Measurements from ENCODE around the gene ABCA2. TPM values are rescaled to one million over a fixed set of nuclear protein-coding genes. Genes with fewer than 3 reads are reported as not detected.
"Not testable (repeated sequence)": the region's sequence is repeated elsewhere in the genome, so short reads cannot be mapped to it uniquely, and the experiment has no call there.

ABCA2 gene
- total RNA-seq, 1 experiment from 2014 or later = 10.9 TPM

DNA sequence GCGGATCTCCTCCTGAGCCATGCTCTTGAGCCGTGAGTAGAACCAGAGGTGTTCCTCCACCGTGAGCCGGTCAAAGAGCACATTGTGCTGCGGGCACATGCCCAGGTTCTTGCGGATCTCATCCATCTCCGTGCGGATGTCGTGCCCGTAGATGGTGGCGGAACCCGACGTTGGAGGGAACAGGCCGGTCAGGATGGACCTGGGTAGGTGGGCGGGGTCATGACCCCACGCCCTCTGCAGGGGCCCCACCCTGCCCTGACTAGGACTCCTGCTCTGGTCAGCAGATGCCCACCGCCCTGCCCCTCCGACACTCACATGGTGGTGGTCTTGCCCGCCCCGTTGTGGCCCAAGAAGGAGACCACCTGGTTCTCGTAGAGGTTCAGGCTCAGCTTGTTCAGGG, 12.1 kb downstream of the ABCA2 start:
- DNase-seq = no peak
- H3K27me3 ChIP-seq = no peaks in the 10 kb centered on the region
- H3K4me3 ChIP-seq = no peak overlapping the region
- no peaks in the 10 kb centered on the region for H3K36me3 ChIP-seq
- no peaks in the 10 kb centered on the region for H3K9me3 ChIP-seq

DNA sequence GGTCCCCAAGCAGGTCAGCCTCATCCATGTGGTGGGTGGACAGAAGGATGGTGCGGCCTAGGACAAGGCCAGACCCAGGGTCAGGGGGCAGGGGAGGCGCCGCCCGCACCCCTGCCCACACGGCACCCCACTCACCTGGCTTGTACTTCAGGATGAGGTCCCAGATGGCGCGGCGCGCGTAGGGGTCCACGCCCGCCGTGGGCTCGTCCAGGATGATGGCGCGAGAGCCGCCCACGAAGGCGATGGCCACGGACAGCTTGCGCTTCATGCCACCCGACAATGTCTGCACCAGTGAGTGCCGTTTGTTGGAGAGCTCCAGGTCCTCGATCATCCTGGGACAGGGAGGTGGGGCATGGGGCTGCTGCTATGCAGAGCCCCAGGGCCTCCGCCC, 12.5 kb downstream of the ABCA2 start:
- Histone ChIP-seq H3K4me3 (no peak overlapping the region), H3K9me3 (no peaks in the 10 kb centered on the region), H3K27me3 (no peaks in the 10 kb centered on the region), H3K36me3 (no peaks in the 10 kb centered on the region)
- DNase-seq = no peak

DNA sequence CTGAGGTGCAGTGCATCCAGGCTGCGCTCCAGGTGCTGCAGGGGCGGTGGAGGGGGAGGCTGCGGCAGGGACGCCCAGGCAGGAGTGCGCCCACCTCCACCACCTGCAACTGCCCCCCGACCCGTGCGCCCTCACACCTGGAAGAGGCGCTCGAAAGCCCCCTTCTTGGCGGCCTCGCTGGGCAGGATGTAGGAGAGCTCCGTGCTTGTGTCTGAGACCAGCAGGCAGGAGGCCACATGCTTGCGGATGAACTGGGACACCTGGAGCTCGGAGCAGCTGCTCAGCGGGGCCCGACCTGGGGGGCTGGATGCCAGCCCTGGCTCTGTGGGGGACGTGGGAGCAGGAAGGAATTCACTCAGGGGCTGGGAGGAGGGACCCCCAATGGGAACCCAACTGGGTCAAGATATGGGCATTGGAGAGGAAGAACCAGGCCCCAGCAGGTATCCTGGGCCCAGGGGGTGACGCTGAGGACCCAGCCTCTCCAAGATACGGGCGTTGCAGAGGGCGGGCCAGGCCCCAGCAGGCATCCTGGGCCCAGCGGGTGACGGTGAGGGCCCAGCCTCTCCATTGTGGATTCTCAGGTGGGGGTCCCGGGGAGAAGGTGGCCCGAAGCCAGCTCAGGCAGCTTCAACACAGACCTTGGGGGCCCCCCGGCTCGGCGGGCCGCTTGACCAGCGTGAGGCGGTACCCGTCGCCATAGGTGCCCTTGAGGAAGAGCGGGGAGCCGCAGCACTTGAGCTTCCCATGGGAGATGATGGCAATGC, 13.1 kb downstream of the ABCA2 start:
- H3K4me3 ChIP-seq = no peak overlapping the region
- no peaks in the 10 kb centered on the region for H3K9me3 ChIP-seq
- no peaks in the 10 kb centered on the region for H3K36me3 ChIP-seq
- DNase-seq = no peak
- H3K27me3 ChIP-seq = no peaks in the 10 kb centered on the region

DNA sequence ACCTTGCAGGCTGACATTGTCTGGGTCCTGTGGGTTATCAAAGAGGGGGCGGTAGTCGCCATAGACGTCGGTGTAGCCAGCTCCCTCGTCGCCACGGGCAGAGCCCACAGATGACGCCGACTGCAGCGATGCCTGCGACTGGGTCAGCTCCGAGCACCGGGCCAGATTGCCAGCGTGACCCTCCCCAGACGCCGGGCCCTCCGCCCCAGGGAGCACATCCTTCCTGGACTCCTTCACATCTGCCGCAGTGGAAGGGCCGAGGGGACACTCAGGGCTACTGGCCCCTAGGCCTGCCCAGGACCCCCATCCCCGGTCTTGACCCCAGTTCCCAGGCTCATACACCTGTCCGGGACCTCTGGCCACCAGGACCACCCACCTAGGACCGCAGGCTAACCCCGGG, 13.9 kb downstream of the ABCA2 start:
- no peaks in the 10 kb centered on the region for H3K9me3 ChIP-seq
- no peaks in the 10 kb centered on the region for H3K27me3 ChIP-seq
- H3K36me3 ChIP-seq = no peaks in the 10 kb centered on the region
- DNase-seq = no peak
- no peak overlapping the region for H3K4me3 ChIP-seq

DNA sequence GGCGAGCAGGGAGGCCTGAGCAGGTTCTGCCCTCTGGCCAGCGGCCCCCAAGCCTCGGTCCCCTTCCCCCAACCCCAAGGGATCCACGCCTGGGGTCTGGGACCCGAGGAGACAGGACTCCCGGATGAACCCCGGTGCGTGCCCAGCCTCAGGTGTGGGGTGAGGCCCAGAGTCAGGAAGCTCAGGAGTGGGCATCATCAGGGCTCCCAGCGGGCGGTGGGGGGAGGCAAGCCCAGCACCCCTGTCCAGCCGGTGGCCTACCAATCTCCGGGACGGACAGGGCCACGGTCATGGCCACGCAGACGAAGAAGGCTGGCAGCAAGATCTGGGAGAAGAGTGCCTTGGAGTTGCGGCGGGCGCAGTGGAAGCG, 14.5 kb downstream of the ABCA2 start:
- Histone ChIP-seq H3K9me3 (no peaks in the 10 kb centered on the region), H3K27me3 (no peaks in the 10 kb centered on the region), H3K36me3 (no peaks in the 10 kb centered on the region), H3K4me3 (no peak overlapping the region)
- no peak for DNase-seq

DNA sequence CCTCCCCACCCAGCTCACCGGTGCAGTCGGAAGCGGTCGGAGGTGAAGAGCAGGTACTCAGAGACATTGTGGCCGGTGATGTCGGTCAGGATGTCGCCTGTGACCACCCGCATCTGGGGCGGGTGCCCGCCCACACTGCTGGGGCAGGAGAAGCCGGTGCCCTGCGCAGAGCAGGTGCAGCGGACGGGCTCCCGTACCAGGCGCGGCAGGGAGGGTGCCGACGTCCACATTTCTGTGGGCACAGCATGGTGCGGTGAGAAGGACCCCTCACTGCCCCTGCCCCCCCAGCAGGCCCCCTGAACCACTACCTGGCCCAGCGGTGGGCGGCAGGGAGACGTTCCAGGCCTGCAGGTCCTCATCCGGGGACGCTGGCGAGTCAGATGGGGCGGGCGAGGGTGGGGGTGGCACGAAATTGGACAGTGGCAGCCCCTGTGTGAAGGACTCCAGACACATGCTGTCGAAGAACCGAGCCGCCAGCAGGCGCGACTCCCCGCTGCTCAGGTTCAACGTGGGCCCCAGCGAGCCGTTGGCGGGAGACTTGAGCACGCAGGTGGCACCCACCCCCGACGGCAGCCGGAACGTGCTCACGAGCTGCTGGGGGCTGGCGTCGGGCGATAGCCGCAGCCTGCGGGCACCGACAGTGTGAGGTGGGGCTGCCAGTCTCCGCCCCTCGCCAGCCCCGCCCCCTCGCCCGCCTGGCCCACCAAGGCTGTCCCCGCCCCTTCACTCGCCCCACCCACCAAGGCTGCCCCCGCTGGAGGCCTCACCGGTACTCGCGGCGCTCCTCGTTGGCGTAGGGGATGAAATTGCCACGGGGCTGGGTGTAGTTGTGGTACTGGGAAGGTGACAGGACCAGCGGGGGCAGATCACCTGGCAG, 15.1 kb downstream of the ABCA2 start:
- Histone ChIP-seq H3K27me3 (no peaks in the 10 kb centered on the region), H3K9me3 (no peaks in the 10 kb centered on the region), H3K4me3 (no peak overlapping the region), H3K36me3 (no peaks in the 10 kb centered on the region)
- DNase-seq = no peak

DNA sequence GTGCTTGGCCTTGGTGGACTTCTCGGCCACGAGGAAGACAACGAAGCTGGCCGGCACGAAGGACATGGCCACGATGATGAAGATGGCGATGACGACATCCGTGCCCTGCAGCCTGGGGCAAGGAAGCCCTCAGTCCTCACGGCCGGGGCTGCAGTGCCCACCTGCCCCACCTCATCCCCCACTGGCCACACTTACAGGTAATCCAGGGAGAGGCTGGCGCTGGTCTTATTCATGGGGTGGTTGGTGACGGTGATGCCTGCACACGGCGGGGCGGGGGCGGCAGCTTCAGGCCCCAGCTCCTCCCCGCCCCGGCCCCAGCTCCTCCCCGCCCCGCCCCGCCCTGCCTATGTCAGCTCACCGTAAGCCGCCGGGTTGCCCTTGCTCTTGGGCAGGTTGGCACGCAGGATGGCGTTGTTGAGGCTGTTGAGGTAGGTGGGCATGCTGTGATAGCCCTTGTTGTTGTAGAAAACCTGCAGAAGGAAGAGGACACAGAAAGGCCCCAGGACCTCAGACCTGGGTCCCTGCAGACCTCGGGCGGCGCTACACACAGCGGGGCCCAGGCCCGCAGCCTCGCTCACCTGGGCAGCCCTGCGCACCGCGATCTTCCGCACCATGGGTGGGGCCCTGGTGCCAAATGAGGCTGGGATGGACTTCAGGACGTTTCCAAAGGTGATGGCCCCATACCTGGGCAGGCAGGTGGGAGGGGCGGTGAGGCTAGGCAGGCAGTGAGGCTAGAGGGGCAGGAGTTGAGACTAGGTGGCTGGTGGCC, 15.9 kb downstream of the ABCA2 start:
- no peaks in the 10 kb centered on the region for H3K9me3 ChIP-seq
- no peak overlapping the region for H3K4me3 ChIP-seq
- H3K27me3 ChIP-seq = no peaks in the 10 kb centered on the region
- H3K36me3 ChIP-seq = no peaks in the 10 kb centered on the region
- no peak for DNase-seq

DNA sequence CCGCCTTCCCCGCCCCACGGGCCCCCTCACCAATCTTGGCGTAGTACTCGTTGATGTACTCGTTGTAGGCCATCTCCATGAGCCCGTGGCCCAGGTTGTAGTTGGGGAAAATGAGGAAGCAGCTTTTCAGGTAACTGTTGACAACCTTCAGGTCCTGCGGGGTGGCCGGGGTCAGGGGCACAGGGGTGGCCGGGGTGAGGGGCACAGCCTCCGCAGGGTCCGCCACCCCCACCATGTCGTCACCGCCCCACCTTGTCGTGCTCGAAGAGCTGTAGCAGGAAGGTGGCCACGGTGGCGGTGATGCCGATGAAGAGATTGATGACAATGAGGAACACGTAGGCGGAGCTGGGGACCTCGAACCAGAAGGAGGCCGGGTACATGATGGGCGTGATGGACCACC, 16.9 kb downstream of the ABCA2 start:
- H3K36me3 ChIP-seq = no peaks in the 10 kb centered on the region
- no peak for DNase-seq
- no peak overlapping the region for H3K4me3 ChIP-seq
- no peaks in the 10 kb centered on the region for H3K27me3 ChIP-seq
- H3K9me3 ChIP-seq = no peaks in the 10 kb centered on the region

DNA sequence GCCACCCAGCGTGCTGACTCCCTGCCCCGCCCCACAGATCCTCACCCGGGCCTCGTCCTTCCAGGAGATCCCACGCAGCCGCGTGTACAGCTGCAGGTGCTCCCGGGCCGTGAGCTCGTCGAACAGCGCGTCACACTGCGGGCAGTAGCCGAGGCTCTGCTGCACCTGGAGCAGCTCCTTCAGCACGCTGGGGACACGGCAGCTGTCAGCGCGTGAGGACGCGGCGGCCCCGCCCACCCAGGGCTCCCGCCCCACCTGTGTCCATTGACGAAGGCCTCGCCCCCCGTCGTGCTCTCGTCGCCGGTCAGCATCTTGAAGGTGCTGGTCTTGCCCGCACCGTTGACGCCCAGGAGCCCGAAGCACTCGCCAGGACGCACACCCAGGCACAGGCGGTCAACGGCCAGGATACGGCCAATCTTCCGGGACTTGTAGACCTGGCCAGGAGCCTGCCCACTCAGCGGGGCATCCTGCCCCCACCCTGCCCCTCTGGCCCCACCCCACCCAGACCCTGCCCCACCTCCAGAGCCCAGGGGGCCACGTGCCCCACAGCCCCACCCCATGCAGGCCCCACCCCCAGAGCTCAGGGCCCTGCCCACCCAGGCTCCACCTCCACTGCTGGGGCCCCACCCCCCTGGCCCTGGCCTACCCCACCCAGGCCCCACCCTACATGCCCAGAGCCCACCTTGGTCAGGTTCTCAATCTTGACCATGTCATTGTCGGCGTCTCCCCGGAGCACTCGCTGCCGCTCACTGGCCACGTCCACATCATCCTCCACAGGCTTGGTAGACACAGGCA, 17.9 kb downstream of the ABCA2 start:
- no peaks in the 10 kb centered on the region for H3K9me3 ChIP-seq
- H3K27me3 ChIP-seq = no peaks in the 10 kb centered on the region
- H3K36me3 ChIP-seq = no peaks in the 10 kb centered on the region
- no peak for DNase-seq
- no peak overlapping the region for H3K4me3 ChIP-seq

DNA sequence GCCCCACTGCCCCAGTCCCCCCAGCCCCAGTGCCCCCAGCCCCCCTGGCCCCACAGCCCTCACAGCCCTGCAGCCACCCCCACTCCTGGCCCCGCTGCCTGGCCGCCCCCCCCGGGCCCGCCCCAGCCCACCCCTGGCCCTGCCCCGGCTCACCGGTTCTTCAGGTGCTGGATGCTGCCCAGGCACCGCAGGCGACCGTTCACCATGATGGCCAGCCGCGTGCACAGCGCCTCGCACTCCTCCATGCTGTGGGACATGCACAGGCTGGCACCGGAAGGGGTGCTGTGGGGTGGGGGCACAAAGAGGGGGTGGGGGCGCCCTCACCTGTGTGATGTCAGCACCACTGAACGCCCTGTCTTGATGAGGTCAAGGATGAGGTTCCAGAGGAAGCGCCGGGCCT, 18.8 kb downstream of the ABCA2 start:
- H3K27me3 ChIP-seq = no peaks in the 10 kb centered on the region
- no peaks in the 10 kb centered on the region for H3K36me3 ChIP-seq
- no peak overlapping the region for H3K4me3 ChIP-seq
- H3K9me3 ChIP-seq = no peaks in the 10 kb centered on the region
- no peak for DNase-seq

DNA sequence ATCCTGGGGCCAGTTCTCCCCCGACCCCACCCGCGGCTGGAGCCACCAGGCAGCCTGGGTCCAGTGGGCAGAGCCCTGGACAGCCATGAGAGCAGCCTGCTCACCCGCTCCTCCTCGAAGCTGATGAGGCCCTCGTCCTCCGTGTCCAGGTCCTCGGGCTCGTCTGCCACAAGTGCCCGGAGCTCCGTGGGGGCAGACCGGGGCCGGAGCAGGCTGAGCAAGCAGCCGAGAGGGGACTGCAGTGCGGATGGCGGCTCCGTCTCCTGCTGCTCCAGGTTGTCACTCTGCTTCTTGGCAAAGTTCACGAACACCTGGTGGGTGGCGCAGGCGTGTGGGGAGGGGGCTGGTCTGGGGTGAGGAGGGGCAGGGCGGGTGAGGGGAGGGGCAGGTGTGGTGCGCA, 19.7 kb downstream of the ABCA2 start:
- no peaks in the 10 kb centered on the region for H3K9me3 ChIP-seq
- H3K4me3 ChIP-seq = no peak overlapping the region
- H3K36me3 ChIP-seq = no peaks in the 10 kb centered on the region
- DNase-seq = no peak
- no peaks in the 10 kb centered on the region for H3K27me3 ChIP-seq

DNA sequence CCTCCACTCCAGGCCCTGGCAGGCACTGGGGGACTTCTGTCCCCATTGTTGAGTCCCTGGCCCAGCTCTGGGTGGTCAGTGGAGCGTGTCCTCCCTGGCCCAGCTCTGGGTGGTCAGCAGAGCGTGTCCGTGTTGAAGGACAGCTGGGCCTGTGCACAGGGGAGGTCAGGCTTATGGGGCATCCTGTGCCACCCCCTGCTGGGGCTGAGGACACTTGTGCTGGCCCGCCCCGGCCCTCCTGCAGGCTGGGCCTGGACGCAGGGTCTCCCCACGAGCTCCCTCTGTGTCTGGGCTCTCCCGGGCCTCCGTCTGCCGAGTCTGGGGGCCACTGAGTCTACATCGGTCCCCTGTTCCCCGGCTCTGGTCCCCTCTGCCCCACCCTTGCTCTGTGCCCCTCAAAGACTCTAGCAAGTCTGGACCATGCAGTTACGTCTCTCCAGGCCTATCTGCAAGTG, 20.2 kb downstream of the ABCA2 start:
- Histone ChIP-seq H3K4me3 (no peak overlapping the region), H3K27me3 (no peaks in the 10 kb centered on the region), H3K36me3 (no peaks in the 10 kb centered on the region), H3K9me3 (no peaks in the 10 kb centered on the region)
- DNase-seq = no peak

DNA sequence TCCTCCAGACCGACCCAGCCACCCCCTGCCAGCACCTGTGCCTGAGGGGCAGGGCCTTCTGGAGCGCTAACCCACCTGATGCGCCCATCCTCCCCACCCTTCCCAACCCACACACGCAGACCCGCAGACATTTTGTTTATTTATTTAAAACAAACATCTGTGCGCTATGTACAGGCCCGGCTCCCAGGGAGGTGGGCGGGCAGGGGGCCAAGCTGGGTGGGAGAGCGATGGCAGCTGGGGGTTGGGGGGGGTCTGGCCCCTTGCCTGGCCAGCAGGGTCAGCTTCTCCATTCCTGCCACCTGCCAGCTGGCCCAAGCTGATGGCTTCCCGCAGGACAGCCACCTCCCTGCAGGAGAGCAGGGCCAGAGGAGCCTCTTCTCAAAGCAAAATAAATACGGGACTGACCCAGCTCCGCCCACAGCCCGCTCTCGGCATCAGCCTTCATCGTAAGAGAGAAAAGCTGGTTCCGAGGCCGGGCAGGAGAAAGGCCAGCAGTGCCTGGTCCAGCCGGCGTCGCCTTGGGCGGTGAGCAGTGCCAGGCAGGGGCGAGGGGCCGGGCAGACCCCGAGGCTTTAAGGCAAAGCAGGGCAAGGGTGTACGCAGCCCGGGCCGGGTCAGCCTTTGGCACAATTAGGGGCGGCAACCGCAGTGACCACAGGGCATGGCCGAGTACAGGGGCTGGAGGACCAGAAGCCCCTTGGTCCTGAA, 20.8 kb downstream of the ABCA2 start:
- H3K27me3 ChIP-seq = no peaks in the 10 kb centered on the region
- H3K9me3 ChIP-seq = no peaks in the 10 kb centered on the region
- no peak overlapping the region for H3K4me3 ChIP-seq
- DNase-seq = no peak
- H3K36me3 ChIP-seq = no peaks in the 10 kb centered on the region

DNA sequence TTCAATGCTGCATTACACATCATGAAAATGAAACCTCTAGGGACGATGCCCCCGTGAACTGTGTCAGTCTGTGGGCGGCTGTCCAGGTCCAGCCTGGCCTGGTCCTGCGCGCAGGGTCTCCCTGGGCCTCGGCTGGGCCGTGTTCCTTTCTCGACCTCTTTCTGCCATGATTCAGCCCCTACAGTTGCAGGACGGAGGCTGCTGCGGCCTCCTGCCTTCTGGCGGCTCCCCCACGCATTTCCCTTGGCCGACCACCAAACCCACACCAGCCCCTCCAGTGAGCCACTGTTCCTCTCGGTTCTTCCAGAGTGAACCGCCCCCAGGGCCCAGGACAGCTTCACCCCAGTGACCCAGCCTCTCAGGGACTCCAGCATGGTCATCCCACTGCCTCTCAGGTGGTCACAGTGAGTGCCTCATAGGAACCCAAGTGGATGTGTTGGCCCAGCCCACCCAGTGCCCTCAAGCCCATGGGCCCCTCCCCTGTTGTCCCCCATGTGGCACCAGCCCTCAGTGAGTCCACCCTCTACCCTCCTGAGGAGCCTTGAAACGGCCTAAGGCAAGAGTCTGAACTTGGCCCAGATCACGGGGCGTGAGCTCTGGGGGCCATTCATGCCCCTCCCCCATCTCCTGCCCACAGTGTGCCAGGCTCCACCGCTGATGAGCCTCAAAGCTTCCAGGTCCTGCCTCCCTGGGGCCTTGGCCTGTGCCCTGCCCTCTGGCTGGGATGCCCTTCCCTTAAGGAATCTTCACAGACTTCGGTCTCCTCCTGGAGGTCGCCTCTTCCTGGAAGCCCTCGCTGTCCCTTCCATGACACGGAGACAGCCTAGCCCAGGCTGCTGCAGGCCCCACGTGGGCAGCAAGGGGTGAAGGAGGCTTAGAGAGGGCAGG, 21.7 kb downstream of the ABCA2 start:
- Histone ChIP-seq H3K27me3 (no peaks in the 10 kb centered on the region), H3K36me3 (no peaks in the 10 kb centered on the region), H3K4me3 (no peak overlapping the region), H3K9me3 (no peaks in the 10 kb centered on the region)
- DNase-seq = no peak

DNA sequence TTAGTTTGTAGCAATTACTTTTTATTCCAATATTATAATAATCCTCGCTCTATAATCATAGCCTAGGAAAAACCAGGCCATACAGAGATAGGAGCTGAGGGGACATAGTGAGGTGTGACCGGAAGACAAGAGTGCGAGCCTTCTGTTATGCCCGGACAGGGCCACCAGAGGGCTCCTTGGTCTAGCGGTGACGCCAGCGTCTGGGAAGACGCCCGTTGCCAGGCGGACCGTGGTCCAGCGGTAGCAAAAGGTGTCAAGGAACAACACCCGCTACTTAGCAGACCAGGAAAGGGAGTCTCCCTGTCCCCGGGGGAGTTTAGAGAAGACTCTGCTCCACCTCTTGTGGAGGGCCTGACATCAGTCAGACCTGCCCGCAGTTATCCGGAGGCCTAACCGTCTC, 23.8 kb downstream of the ABCA2 start:
- H3K9me3 ChIP-seq, H3K36me3 ChIP-seq, H3K27me3 ChIP-seq, H3K4me3 ChIP-seq, DNase-seq: not testable (repeated sequence)

Data from MG63 (cell line).